GM12801 (cell line): Measurements from ENCODE around the gene BAIAP2L1.

ENCODE experiments used
- CTCF ChIP-seq: IDR thresholded peaks from one replicate; pipeline ENCODE4 v1.5.1; 2011; ENCODE audit warnings: control low read depth; ENCODE audit not compliant: insufficient read length; ENCODE audit errors: extremely low read depth

BAIAP2L1 gene

DNA sequence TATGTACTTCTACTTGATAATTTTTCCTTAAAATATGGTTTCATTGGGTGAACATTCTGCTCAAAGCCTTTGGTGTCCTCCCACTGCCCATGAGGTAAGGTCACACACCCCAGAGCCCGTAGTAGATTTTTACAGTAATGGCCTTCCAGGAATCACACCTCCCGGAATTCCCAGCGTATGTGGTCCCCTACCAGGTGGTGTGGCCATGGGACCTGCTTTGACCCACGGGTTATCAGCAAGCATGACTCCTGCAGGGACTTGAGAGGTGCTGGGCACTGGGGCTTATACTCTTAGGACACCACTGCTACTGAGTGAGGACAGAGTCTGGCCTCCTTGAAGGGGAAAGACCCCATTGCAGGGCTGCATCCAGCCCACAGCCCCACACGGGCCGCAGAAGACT, 42.2 kb downstream of the BAIAP2L1 start:
- TF ChIP-seq CTCF = no peak

DNA sequence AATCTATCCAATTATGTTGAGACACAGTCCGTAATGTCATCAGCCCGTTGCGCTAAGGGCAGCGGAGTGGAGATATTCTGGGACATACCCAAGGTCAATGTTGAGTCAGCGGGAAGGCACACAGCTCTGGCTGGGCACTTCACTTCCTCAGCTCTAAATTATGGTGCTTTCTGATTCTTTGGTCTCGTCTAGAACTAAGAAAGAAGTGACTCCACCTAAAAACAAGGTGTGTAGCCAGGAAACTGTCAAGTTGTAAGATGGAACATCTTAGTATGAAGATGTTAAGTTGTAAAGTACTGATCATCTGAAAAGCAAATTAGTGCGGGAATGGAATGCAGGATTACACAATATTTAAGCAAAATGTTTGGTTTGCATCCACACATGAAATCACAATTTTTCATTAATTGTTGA, 43.1 kb downstream of the BAIAP2L1 start:
- TF ChIP-seq CTCF = no peak

GRCh38 chr7:98355250-98355538, 45.7 kb downstream of the BAIAP2L1 start:
- TF ChIP-seq CTCF = no peak

DNA sequence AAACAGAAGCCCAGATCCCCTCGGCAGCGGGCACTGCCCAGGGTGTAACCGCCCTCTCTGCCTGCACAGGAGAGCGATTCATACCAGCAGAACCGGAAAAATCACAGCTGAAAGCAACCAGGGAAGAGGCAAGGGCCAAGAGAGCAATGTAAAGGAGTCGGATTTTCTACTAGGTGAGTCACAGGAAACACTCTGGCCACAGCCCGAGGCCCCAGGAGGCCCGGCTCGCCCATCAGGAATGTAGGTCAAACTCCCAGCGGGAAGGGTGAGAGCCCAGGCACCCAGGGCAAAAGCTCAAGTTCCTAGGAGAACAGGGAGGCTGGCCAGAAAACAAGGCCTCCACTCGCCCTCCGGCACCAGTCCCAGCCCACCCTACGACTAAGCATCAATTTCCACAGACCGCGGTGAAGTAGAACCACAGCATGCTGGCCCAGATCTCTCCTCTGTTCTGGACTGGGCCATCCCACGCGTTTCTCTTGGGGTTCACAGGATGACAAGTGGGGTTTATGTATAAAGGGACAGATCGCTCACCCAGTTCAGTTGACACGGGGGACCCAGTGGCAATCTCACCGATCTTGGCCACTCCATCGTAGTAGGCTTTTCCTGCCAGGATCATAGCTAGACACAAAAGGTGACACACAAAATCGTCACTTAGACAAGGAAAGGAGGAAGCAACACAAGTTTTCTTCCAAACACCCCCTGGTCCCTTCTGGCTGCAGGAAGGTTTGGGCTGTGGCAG, 46.2 kb downstream of the BAIAP2L1 start:
- no peak for TF ChIP-seq CTCF

- TF ChIP-seq CTCF = no peak
Measured at GRCh38 chr7:98354052-98354451, 46.8 kb downstream of the BAIAP2L1 start.

- TF ChIP-seq CTCF = no peak
Measured at GRCh38 chr7:98352621-98353020, 48.3 kb downstream of the BAIAP2L1 start.

DNA sequence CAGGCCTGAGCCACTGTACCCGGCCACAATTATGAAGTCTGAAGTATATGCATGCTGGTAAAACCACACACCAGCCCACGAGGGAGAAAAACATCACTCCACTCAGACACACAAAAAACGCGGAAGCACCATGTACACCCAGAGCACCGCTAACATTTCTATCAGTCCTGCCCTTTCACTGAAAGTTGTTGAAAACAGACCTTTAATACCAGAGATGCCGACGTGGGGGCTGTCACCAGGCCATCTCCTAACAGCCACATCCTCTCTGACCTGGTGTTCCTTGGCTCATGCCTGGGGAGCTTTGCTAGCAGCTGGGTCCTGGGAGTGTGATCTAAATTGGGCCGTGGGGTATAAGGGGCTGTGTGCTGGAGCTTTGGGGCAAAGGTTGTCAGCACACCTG, 49.8 kb downstream of the BAIAP2L1 start:
- no peak for TF ChIP-seq CTCF
